Psoas muscle (tissue), 8 donors: ENCODE results near the gene EEF2K. TPM values are rescaled to one million over a fixed set of nuclear protein-coding genes. Genes with fewer than 3 reads are reported as not detected.
"Not testable (repeated sequence)": the region's sequence is repeated elsewhere in the genome, so short reads cannot be mapped to it uniquely, and the experiment has no call there.

Source experiments
- ATAC-seq, 4 donors: fragments of 200-7000 bp; cut with Tn5 transposase; one replicate each; pipeline ENCODE4 v1.9.1; 2020; ENCODE audit warnings: moderate library complexity in 3 of 4, mild to moderate bottlenecking in 2 of 4
- DNase-seq, 2 donors: peaks; one replicate each; pipeline ENCODE4 v3.0.0-alpha.2; 2020
- H3K27ac ChIP-seq: fragments of 200-600 bp; one replicate; pipeline ENCODE4 v1.8.0; 2022
- H3K27me3 ChIP-seq, 3 donors: fragments of 200-600 bp in 1 of 3; one replicate each; pipeline versions ENCODE4 v1.6.1 to v1.8.0; 2013 to 2022; ENCODE audit warnings: low read length in 2 of 3, mild to moderate bottlenecking in 2 of 3, moderate library complexity in 1 of 3; ENCODE audit not compliant: insufficient read depth in 3 of 3
- H3K36me3 ChIP-seq, 2 donors: fragments of 200-600 bp in 1 of 2; one replicate each; pipeline versions ENCODE4 v1.6.1 to v1.8.0; 2013 to 2022; ENCODE audit warnings: low read depth in 1 of 2, mild to moderate bottlenecking in 1 of 2, moderate library complexity in 1 of 2; ENCODE audit not compliant: insufficient read depth in 1 of 2
- H3K4me1 ChIP-seq: fragments of 200-600 bp; one replicate; pipeline ENCODE4 v1.8.0; 2022
- H3K4me3 ChIP-seq: fragments of 200-600 bp; one replicate; pipeline ENCODE4 v1.8.0; 2022; ENCODE audit warnings: mild to moderate bottlenecking
- H3K9me3 ChIP-seq: fragments of 200-600 bp; one replicate; pipeline ENCODE4 v1.8.0; 2022
- WGBS, 3 donors: extraction: QIAGEN DNeasy Blood & Tissue Kit; methylation state at CpG; one replicate each; pipeline versions ENCODE4 v1.1.6 to v1.1.7; 2013; 5-methylcytosine and 5-hydroxymethylcytosine counted together
- intact Hi-C, 2 donors: fragments of 100-400 bp; cut with DNase I; formaldehyde crosslinking; loops; one replicate each; pipeline versions ENCODE4 v1.11.0 to v1.14.2; 2022
- polyA plus RNA-seq, 3 donors: library from polyadenylated mRNA; stranded (reverse); fragments of 200-250 nt; gene quantifications; one replicate each; pipeline ENCODE4 v1.2.3, GENCODE V29; 2013
- total RNA-seq, 4 donors: library from RNA; stranded (reverse); fragmentation: NEBNext Ultra II Directional in 2 of 4; extraction: Animal tissue kit (Norgen Biotek cat#: 25700) in 2 of 4; gene quantifications; one replicate each; pipeline versions ENCODE4 v1.2.1 to v1.2.4, GENCODE V29; 2021 to 2023
- TF ChIP-seq, protein P1 (sequence below): fragments of 200-600 bp; IDR thresholded peaks from one replicate; pipeline ENCODE4 v1.8.0; 2022; ENCODE audit warnings: antibody characterized with exemption
- donor health status: healthy with polysubstance abuse.
- donor health status: DM: no; HTN: no; CAD: no; lungs with moderate emphysema.
- donor health status: Bipolar disorder and iron deficiency.
- donor health status: healthy.
- donor health status: DM: yes; HTN: yes; CAD: no.
- donor health status: DM: no; HTN: no; CAD: no.
- donor health status: DM: no; HTN: no; CAD: no.
- donor health status: DM: yes; HTN: yes; CAD: no.

The EEF2K gene
- total and polyA plus RNA-seq, 7 donors: 13.0 to 47.0 (median 29.4) TPM

DNA sequence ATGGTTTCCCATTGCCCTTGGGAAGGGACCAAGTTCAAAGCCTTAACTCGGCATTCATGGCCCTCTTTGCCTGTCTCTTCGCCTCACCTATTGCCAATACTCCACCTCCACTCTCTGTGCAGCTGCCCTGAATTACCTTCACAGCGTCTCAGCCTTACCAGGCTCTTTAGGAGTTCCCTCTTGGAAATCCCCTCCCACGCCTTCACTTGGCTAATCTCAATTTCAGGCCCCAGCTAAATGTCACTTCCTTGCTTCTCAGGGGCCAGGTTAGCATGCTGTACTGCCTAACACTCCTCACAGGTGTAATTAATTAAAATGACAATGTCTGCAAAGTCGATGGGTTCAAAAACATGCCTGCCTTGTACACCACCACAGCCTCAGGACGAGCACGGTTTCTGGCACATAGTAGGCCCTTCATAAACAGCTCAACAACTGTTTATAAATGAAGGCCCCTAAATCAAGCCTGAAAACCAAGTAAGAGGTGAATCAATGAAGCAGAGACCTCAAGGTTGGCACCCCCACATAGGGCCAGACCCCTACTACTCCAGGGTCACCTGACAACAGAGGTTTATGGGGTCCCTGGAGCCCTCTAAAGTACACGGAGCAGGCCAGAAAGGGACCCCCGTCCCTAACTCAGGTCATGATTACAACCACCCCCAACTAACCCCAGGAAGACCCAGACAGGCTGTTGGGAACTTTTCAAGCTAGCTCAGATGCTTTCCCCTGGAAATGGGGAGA lies 11.2 kb upstream of the EEF2K start:
- peak overlapping the region; percentile 82 for H3K27ac ChIP-seq
- TF ChIP-seq, protein P1, sequence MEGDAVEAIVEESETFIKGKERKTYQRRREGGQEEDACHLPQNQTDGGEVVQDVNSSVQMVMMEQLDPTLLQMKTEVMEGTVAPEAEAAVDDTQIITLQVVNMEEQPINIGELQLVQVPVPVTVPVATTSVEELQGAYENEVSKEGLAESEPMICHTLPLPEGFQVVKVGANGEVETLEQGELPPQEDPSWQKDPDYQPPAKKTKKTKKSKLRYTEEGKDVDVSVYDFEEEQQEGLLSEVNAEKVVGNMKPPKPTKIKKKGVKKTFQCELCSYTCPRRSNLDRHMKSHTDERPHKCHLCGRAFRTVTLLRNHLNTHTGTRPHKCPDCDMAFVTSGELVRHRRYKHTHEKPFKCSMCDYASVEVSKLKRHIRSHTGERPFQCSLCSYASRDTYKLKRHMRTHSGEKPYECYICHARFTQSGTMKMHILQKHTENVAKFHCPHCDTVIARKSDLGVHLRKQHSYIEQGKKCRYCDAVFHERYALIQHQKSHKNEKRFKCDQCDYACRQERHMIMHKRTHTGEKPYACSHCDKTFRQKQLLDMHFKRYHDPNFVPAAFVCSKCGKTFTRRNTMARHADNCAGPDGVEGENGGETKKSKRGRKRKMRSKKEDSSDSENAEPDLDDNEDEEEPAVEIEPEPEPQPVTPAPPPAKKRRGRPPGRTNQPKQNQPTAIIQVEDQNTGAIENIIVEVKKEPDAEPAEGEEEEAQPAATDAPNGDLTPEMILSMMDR: no peak
- no peaks in the 10 kb centered on the region for H3K9me3 ChIP-seq
- peaks cover 21% of the 10 kb centered on the region for H3K4me1 ChIP-seq
- no peak overlapping the region for H3K4me3 ChIP-seq
- 78 to 83% (median 80%) methylated on average over 9 of the region's 9 CpGs for WGBS, 3 donors
- DNase-seq: no peak
- intact Hi-C loops: loop anchor here in 1 of 2 donors (1.0 kb wide), 1 partner anchor 102 kb away; the partner anchor contains the start of gene POLR3E
- no peaks in the 10 kb centered on the region for H3K27me3 ChIP-seq
- no peaks in the 10 kb centered on the region for H3K36me3 ChIP-seq
- ATAC-seq: no peak

- Histone ChIP-seq H3K4me1 (peaks cover 23% of the 10 kb centered on the region), H3K9me3 (no peaks in the 10 kb centered on the region), H3K36me3 (no peaks in the 10 kb centered on the region), H3K27ac (peak overlapping the region; percentile 82), H3K4me3 (peak overlapping the region; percentile 73), H3K27me3 (no peaks in the 10 kb centered on the region)
- ATAC-seq (no peak), DNase-seq (no peak)
- TF ChIP-seq, protein P1: no peak
- intact Hi-C loops: loop anchor here in 1 of 2 donors (1.0 kb wide), 1 partner anchor 102 kb away; the partner anchor contains the start of gene POLR3E
These were observed 10.7 kb upstream of the EEF2K start for GRCh38 chr16:22195445-22195694.

DNA sequence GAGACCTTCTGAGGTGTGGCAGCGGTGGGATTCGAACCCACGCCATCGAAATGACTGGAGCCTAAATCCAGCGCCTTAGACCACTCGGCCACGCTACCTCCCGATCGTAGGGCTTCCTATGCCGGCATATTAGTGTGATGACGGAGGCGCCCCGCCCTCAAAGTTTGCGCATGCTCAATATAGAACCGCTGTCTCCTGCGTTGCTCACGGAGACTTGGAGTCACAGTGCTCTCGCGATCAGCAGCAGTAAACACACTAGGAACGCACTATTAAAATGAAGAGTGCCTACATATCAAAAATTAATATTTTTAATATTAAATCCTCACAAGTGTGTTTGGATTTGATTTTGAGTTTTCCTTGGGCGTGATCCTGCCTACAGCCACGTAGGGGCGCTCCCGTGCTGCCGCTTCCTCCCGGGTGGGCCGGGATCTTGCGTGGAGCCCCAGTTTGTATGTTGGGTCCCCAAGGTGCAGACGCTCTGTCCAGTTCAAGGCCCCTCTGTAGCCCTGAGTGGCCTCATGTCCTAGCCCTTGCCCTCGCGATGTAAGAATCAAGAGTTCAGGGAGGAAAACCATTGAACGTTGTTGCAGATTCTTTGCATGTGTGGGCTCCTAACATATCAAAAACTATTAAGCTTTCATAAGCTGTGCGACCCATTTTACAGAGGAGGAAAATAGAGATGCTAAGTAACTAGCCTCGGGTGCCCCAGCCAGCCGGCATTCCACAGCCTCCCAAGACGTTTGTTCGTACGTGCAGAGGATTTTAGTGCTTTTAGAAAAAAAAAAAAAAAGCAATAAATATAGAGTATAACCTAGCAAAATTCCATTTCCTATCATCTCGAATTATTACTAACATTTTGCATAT lies 10.2 kb upstream of the EEF2K start:
- H3K4me3 ChIP-seq: peak overlapping the region; percentile 73
- H3K27me3 ChIP-seq: no peaks in the 10 kb centered on the region
- WGBS, 3 donors: 1 to 3% (median 2%) methylated on average over 39 of the region's 39 CpGs
- H3K27ac ChIP-seq: peak overlapping the region; percentile 82
- TF ChIP-seq, protein P1: peak; percentile 88
- intact Hi-C loops: loop anchor here (1.0 kb wide), 1 partner anchor 101 kb away; the partner anchor contains the start of gene POLR3E (in 2 of the 2)
- peak; percentile 81 to 92 for DNase-seq
- peaks cover 23% of the 10 kb centered on the region for H3K4me1 ChIP-seq
- H3K36me3 ChIP-seq: no peaks in the 10 kb centered on the region
- peak; percentile 44 to 57 (median 46) for ATAC-seq
- no peaks in the 10 kb centered on the region for H3K9me3 ChIP-seq

DNA sequence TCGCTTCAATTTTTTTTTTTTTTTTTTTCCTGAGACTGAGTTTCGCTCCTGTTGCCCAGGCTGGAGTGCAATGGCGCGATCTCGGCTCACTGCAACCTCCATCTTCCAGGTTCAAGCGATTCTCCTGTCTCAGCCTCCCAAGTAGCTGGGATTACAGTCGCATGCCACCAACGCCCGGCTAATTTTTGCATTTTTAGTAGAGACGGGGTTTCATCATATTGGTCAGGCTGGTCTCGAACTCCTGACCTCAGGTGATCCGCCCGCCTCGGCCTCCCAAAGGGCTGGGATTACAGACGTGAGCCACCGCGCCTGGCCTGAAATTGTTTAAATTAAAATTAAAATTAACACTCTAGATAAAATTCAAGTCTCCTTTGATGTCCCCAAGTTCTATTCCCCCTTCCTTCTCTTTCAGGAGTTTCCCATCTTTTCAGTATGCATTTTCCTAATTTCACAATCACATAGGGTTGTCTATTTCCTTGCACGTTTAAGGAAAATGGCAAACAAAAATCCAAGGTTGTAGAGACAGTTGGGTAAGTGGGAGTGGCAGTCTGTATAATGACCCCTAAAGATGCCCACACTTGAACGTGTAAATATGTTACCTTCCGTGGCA lies 9.4 kb upstream of the EEF2K start:
- not testable (repeated sequence) for H3K9me3 ChIP-seq, DNase-seq, H3K36me3 ChIP-seq, H3K27ac ChIP-seq, ATAC-seq, H3K27me3 ChIP-seq
- Histone ChIP-seq H3K4me1 (peaks cover 23% of the 10 kb centered on the region), H3K4me3 (peak overlapping the region; percentile 73)
- 36 to 42% (median 39%) methylated on average over 20 of the region's 20 CpGs for WGBS, 3 donors
- intact Hi-C loops: loop anchor here in 1 of 2 donors (1.0 kb wide), 1 partner anchor 101 kb away; the partner anchor contains the start of gene POLR3E
